Measurements from ENCODE around the gene CNTRL.

Gene CNTRL

GRCh38 chr9:121182101-121182836 is 107.5 kb downstream of the CNTRL start:
- DNase-seq = no peak

- no peak for DNase-seq
Observed at GRCh38 chr9:121182989-121183388, 108.2 kb downstream of the CNTRL start.

GRCh38 chr9:121183666-121184423 is 109.1 kb downstream of the CNTRL start:
- no peak for DNase-seq

- no peak for DNase-seq
Observed at GRCh38 chr9:121184463-121184862, 109.7 kb downstream of the CNTRL start.

- DNase-seq = no peak
Observed at GRCh38 chr9:121185178-121185745, 110.5 kb downstream of the CNTRL start.

- DNase-seq = no peak
Observed at GRCh38 chr9:121185774-121186403, 111.1 kb downstream of the CNTRL start.

GRCh38 chr9:121187636-121188305 is 113.0 kb downstream of the CNTRL start:
- DNase-seq = no peak

- no peak for DNase-seq
Observed at GRCh38 chr9:121189006-121189405, 114.3 kb downstream of the CNTRL start.

GRCh38 chr9:121189660-121190059 is 114.9 kb downstream of the CNTRL start:
- no peak for DNase-seq

GRCh38 chr9:121191235-121191634 is 116.5 kb downstream of the CNTRL start:
- no peak for DNase-seq

- DNase-seq = no peak
Observed at GRCh38 chr9:121192518-121192917, 117.8 kb downstream of the CNTRL start.

- no peak for DNase-seq
Observed at GRCh38 chr9:121192959-121193640, 118.3 kb downstream of the CNTRL start.

GRCh38 chr9:121194730-121195129 is 120.0 kb downstream of the CNTRL start:
- no peak for DNase-seq

- no peak for DNase-seq
Observed at GRCh38 chr9:121196389-121196788, 121.6 kb downstream of the CNTRL start.

GRCh38 chr9:121197132-121197531 is 122.4 kb downstream of the CNTRL start:
- DNase-seq = no peak

- DNase-seq = no peak
Observed at GRCh38 chr9:121198512-121199042, 123.8 kb downstream of the CNTRL start.

- DNase-seq = no peak
Observed at GRCh38 chr9:121199921-121200320, 125.2 kb downstream of the CNTRL start.

- DNase-seq = no peak
Observed at GRCh38 chr9:121200356-121200755, 125.6 kb downstream of the CNTRL start.

GRCh38 chr9:121201045-121201737 is 126.4 kb downstream of the CNTRL start:
- peak; percentile 62 for DNase-seq

- peak; percentile 100 for DNase-seq
Observed at GRCh38 chr9:121201738-121202533, 127.2 kb downstream of the CNTRL start, which contains the start of gene RAB14. Gene RAB14 (minus strand): TSS chr9:121201869. CDS start chr9:121193412, 8,457 bp downstream.

Measured in femur (tissue), 1 donor.